ENCODE measurements around the gene MYBBP1A.

Gene MYBBP1A

GRCh38 chr17:4490109-4490591, 65.0 kb downstream of the MYBBP1A start:
- H3K36me3 ChIP-seq = no peaks in the 10 kb centered on the region
- TF ChIP-seq CTCF (IDR thresholded peaks at IDR 0.05; ENCODE audit: low read depth, low read length) = no peak

GRCh38 chr17:4488989-4489595, 66.1 kb downstream of the MYBBP1A start:
- H3K9me3 ChIP-seq = no peaks in the 10 kb centered on the region
- no peaks in the 10 kb centered on the region for H3K4me1 ChIP-seq
- TF ChIP-seq CTCF (IDR thresholded peaks at IDR 0.05; ENCODE audit: low read depth, low read length) = no peak
- no peak for DNase-seq
- no peaks in the 10 kb centered on the region for H3K27me3 ChIP-seq
- no peaks in the 10 kb centered on the region for H3K36me3 ChIP-seq
- H3K4me3 ChIP-seq (ENCODE audit: low read depth, low read length) = no peak overlapping the region

More at GRCh38 chr17:4490109-4490591, 65.0 kb downstream of the MYBBP1A start:
- no peaks in the 10 kb centered on the region for H3K9me3 ChIP-seq
- DNase-seq = no peak
- H3K4me3 ChIP-seq (ENCODE audit: low read depth, low read length) = no peak overlapping the region
- no peaks in the 10 kb centered on the region for H3K27me3 ChIP-seq
- no peaks in the 10 kb centered on the region for H3K4me1 ChIP-seq
